Karpas-422 (cell line): ENCODE data around the gene TTC21B. TPM values are rescaled to one million over a fixed set of nuclear protein-coding genes. Genes with fewer than 3 reads are reported as not detected.

Experiments
- DNase-seq: peaks from one replicate; pipeline ENCODE4 v3.0.0-alpha.2; 2015
- H2AFZ ChIP-seq: fragments of 200-600 bp; sonication (generic); 2 replicates; pipeline ENCODE4 v1.6.1; 2014; ENCODE audit warnings: antibody characterized with exemption, low read length, mixed read lengths
- H3K27ac ChIP-seq: fragments of 200-600 bp; sonication (generic); 2 replicates; pipeline ENCODE4 v1.5.1; 2014; ENCODE audit warnings: mild to moderate bottlenecking, low read length, moderate library complexity
- H3K27me3 ChIP-seq: fragments of 200-600 bp; sonication (generic); 2 replicates; pipeline ENCODE4 v1.6.1; 2014; ENCODE audit warnings: low read length, mixed read lengths
- H3K36me3 ChIP-seq: fragments of 200-600 bp; sonication (generic); 2 replicates; pipeline ENCODE4 v1.6.1; 2014; ENCODE audit warnings: low read length, mixed read lengths; ENCODE audit not compliant: insufficient read depth
- H3K4me1 ChIP-seq: fragments of 200-600 bp; sonication (generic); 2 replicates; pipeline ENCODE4 v1.6.1; 2014; ENCODE audit warnings: mild to moderate bottlenecking, low read length, mixed read lengths
- H3K4me2 ChIP-seq: fragments of 200-600 bp; sonication (generic); 2 replicates; pipeline ENCODE4 v1.6.1; 2014; ENCODE audit warnings: low read length, low read depth, mild to moderate bottlenecking; ENCODE audit not compliant: poor library complexity, severe bottlenecking
- H3K4me3 ChIP-seq: fragments of 200-600 bp; sonication (generic); 2 replicates; pipeline ENCODE4 v1.5.1; 2014; ENCODE audit warnings: mild to moderate bottlenecking, antibody characterized with exemption, low read length, mixed read lengths
- H3K79me2 ChIP-seq: fragments of 200-600 bp; sonication (generic); 2 replicates; pipeline ENCODE4 v1.6.1; 2014; ENCODE audit warnings: mild to moderate bottlenecking, low read length, mixed read lengths
- H3K9ac ChIP-seq: fragments of 200-600 bp; sonication (generic); 2 replicates; pipeline ENCODE4 v1.6.0; 2014; ENCODE audit warnings: low read length
- H3K9me2 ChIP-seq: fragments of 200-600 bp; sonication (generic), shearing (Covaris generic); replicated peaks from 2 replicates; pipeline ENCODE4 v1.6.0; 2014; ENCODE audit warnings: mild to moderate bottlenecking, low read length, moderate library complexity; ENCODE audit not compliant: insufficient read depth
- H3K9me3 ChIP-seq: fragments of 300-700, 200-600 bp; sonication (generic); 2 replicates; pipeline ENCODE4 v1.6.1; 2014; ENCODE audit warnings: low read length, mixed read lengths
- H4K20me1 ChIP-seq: fragments of 200-600 bp; sonication (generic); 2 replicates; pipeline ENCODE4 v1.6.1; 2014; ENCODE audit warnings: mild to moderate bottlenecking, antibody characterized with exemption, low read length, low read depth; ENCODE audit not compliant: insufficient read depth
- total RNA-seq: library from RNA; depleted of rRNA; stranded (reverse); fragments of >200 nt; shearing (Covaris generic); gene quantifications from 2 replicates; pipeline ENCODE4 v1.2.3, GENCODE V29; 2014; ENCODE audit warnings: low replicate concordance

The TTC21B gene
- total RNA-seq, 1 experiment from 2014 or later = 47.8 TPM

GRCh38 chr2:165891943-165892342 lies 61.6 kb downstream of the TTC21B start:
- H3K27ac ChIP-seq = no peak overlapping the region
- peaks cover 16% of the 10 kb centered on the region for H3K4me1 ChIP-seq
- H4K20me1 ChIP-seq = no peaks in the 10 kb centered on the region
- no peaks in the 10 kb centered on the region for H3K9me2 ChIP-seq
- no peak overlapping the region for H2AFZ ChIP-seq
- no peak overlapping the region for H3K4me3 ChIP-seq
- H3K9me3 ChIP-seq = no peaks in the 10 kb centered on the region
- no peak overlapping the region for H3K9ac ChIP-seq
- H3K4me2 ChIP-seq = no peak overlapping the region
- H3K79me2 ChIP-seq = no peaks in the 10 kb centered on the region
- DNase-seq = no peak
- H3K36me3 ChIP-seq = peaks cover 36% of the 10 kb centered on the region; the same call in 1 of the 2 replicates
- no peaks in the 10 kb centered on the region for H3K27me3 ChIP-seq

DNA sequence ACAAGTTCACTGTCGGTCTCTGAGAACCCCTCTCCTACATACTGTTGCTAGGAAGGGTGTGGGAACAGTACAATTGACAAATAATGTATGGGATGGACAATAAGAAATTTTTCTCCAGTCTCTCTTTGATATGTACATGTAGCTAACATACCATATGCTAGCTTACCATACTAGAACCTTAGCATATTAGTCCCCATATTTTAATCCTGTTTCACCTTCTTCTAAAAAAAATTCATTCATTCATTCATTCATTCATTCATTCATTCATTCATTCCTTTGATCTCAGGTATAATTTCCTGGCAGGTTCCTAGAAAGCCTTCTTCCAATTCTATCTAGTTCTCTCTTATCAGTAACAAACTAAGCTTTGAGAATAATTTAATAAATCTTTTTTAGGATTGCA lies 62.2 kb downstream of the TTC21B start:
- no peak overlapping the region for H2AFZ ChIP-seq
- no peak overlapping the region for H3K4me2 ChIP-seq
- no peaks in the 10 kb centered on the region for H3K79me2 ChIP-seq
- H3K9me2 ChIP-seq = no peaks in the 10 kb centered on the region
- H3K27ac ChIP-seq = no peak overlapping the region
- no peaks in the 10 kb centered on the region for H4K20me1 ChIP-seq
- no peaks in the 10 kb centered on the region for H3K27me3 ChIP-seq
- H3K4me1 ChIP-seq = peaks cover 14% of the 10 kb centered on the region
- no peak overlapping the region for H3K4me3 ChIP-seq
- peaks cover 40% of the 10 kb centered on the region; the same call in 1 of the 2 replicates for H3K36me3 ChIP-seq
- DNase-seq = no peak
- no peak overlapping the region for H3K9ac ChIP-seq
- H3K9me3 ChIP-seq = no peaks in the 10 kb centered on the region

DNA sequence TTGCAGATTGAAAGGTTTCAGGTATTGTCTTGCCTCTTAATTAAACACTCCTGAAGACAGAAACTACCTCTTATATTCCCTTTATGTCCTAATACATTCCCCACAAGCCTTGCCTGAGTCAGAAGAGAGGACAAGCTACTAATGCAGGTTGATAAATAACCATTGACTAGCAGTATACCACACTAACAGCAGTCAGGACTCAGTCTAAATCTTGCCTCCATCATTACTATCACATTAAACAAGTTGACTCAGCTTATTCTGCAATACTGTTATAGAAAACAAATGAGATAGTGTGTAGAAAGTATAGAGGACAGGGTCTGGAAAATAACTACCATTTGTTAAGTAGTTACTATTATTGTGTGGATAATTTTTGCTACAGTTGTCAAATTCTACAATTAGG lies 63.8 kb downstream of the TTC21B start:
- H3K4me2 ChIP-seq = no peak overlapping the region
- H3K9me3 ChIP-seq = no peaks in the 10 kb centered on the region
- H2AFZ ChIP-seq = no peak overlapping the region
- H3K9me2 ChIP-seq = no peaks in the 10 kb centered on the region
- no peaks in the 10 kb centered on the region for H3K79me2 ChIP-seq
- no peak overlapping the region for H3K27ac ChIP-seq
- no peak overlapping the region for H3K4me3 ChIP-seq
- H3K9ac ChIP-seq = no peak overlapping the region
- no peak for DNase-seq
- H3K36me3 ChIP-seq = peaks cover 38% of the 10 kb centered on the region; the same call in 1 of the 2 replicates
- no peaks in the 10 kb centered on the region for H3K27me3 ChIP-seq
- peaks cover 9% of the 10 kb centered on the region for H3K4me1 ChIP-seq
- H4K20me1 ChIP-seq = no peaks in the 10 kb centered on the region

DNA sequence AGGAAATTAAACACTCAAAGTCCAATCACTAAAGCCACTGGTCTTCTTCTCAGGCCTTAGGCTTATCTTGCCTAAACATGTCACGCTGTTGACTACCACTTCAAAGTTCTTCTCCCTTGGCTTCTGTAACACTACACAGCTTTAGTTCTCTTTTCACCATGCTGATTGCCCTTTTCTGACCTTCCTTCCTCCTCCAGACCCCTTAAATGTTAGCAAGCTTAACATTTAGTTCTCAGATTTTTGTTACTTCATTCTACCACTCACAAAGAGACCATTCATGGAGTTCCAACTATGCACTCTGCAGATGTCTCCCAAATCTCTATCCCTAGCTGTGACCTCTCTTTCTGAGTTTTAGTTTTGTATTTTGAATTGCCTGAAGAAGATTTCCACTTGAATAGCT lies 64.4 kb downstream of the TTC21B start:
- Histone ChIP-seq H3K27ac (no peak overlapping the region), H3K79me2 (no peaks in the 10 kb centered on the region), H3K9me3 (no peaks in the 10 kb centered on the region), H4K20me1 (no peaks in the 10 kb centered on the region), H2AFZ (no peak overlapping the region), H3K9ac (no peak overlapping the region), H3K9me2 (no peaks in the 10 kb centered on the region), H3K36me3 (peaks cover 34% of the 10 kb centered on the region; the same call in 1 of the 2 replicates), H3K27me3 (no peaks in the 10 kb centered on the region), H3K4me2 (no peak overlapping the region), H3K4me3 (no peak overlapping the region), H3K4me1 (peaks cover 9% of the 10 kb centered on the region)
- DNase-seq = no peak

GRCh38 chr2:165888171-165888570 lies 65.4 kb downstream of the TTC21B start:
- Histone ChIP-seq H3K79me2 (no peaks in the 10 kb centered on the region), H3K9me2 (no peaks in the 10 kb centered on the region), H3K4me1 (peaks cover 9% of the 10 kb centered on the region), H3K36me3 (peaks cover 33% of the 10 kb centered on the region; the same call in 1 of the 2 replicates), H3K27ac (no peak overlapping the region), H2AFZ (no peak overlapping the region), H3K9ac (no peak overlapping the region), H3K4me2 (no peak overlapping the region), H3K4me3 (no peak overlapping the region), H3K27me3 (no peaks in the 10 kb centered on the region), H3K9me3 (no peaks in the 10 kb centered on the region), H4K20me1 (no peaks in the 10 kb centered on the region)
- no peak for DNase-seq

GRCh38 chr2:165886487-165887146 lies 67.0 kb downstream of the TTC21B start:
- Histone ChIP-seq H2AFZ (no peak overlapping the region), H3K4me3 (no peak overlapping the region), H3K9me3 (no peaks in the 10 kb centered on the region), H3K36me3 (peaks cover 33% of the 10 kb centered on the region; the same call in 1 of the 2 replicates), H3K9me2 (no peaks in the 10 kb centered on the region), H4K20me1 (no peaks in the 10 kb centered on the region), H3K9ac (no peak overlapping the region), H3K79me2 (no peaks in the 10 kb centered on the region), H3K27ac (no peak overlapping the region), H3K27me3 (no peaks in the 10 kb centered on the region), H3K4me2 (no peak overlapping the region), H3K4me1 (peaks cover 9% of the 10 kb centered on the region)
- DNase-seq = no peak

DNA sequence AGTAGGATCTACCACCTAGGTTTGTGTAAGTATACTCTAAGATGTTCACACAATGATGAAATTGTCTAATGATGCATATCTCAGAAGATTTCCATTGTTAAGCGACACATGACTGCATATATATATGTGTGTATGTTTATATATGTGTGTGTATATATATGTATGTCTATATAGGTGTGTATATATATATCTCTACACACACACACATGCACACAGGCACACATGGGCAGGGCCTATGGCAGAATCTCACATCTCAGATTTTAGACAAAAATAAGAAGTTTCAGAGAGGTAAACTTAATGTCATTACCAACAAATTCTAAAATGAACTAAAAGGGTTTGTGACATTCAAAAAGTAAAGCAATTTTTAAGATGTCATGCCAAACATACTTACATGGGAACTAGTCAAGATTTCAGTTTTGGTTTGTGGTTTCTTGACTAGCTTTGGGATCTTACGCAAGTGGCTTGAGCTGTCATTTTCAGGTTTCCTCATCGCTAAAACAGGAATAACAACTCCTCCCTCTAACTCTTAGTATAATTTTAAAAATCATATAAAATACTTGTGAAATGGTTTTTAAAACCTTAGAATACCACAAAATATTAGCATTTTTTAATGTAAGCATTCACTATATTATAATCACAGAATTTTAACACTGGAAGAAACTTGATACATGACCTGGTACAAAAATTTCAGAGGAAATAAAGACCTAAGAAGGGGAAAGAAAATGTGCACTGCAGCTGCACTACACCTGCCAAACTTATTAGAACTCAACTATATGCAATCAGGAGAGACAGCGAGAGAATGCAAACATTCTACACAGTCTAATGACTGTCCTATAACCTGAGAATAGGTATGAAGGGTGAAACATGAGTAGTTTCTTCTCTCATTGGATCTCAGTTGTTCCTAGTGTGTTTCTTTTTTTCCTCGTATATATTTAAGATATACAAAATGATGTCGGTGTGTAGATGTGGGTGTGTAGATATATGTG lies 75.7 kb downstream of the TTC21B start:
- H3K4me2 ChIP-seq = no peak overlapping the region
- no peaks in the 10 kb centered on the region for H3K9me2 ChIP-seq
- H3K4me1 ChIP-seq = peaks cover 9% of the 10 kb centered on the region
- no peaks in the 10 kb centered on the region for H4K20me1 ChIP-seq
- H3K9ac ChIP-seq = no peak overlapping the region
- peaks cover 10% of the 10 kb centered on the region; the same call in 1 of the 2 replicates for H3K36me3 ChIP-seq
- no peaks in the 10 kb centered on the region for H3K27me3 ChIP-seq
- no peak for DNase-seq
- H3K4me3 ChIP-seq = no peak overlapping the region
- H3K9me3 ChIP-seq = no peaks in the 10 kb centered on the region
- no peak overlapping the region for H2AFZ ChIP-seq
- no peak overlapping the region for H3K27ac ChIP-seq
- H3K79me2 ChIP-seq = no peaks in the 10 kb centered on the region

DNA sequence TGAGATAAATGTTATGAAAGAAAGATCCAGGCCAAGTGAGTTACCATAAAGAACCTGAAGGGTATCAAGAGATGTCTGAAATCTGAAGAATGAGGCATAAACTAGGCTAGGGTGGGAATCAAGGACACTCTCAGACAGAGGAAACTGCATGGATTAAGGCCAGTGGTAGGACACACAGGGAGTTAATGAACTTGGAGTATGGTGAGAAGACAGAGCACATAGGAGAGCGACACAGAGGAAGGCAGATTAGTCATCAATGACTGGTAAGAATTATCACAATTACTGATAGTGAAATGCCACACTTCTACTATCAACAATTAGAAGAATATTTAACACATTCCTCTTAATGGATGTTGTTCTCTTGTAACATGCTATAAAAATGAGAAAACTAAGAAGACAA lies 76.9 kb downstream of the TTC21B start:
- Histone ChIP-seq H3K9me2 (no peaks in the 10 kb centered on the region), H4K20me1 (no peaks in the 10 kb centered on the region), H3K9me3 (no peaks in the 10 kb centered on the region), H3K79me2 (no peaks in the 10 kb centered on the region), H3K36me3 (peaks cover 2% of the 10 kb centered on the region; the same call in 1 of the 2 replicates), H3K27ac (no peak overlapping the region), H2AFZ (no peak overlapping the region), H3K4me3 (no peak overlapping the region), H3K9ac (no peak overlapping the region), H3K27me3 (no peaks in the 10 kb centered on the region), H3K4me2 (no peak overlapping the region), H3K4me1 (peaks cover 9% of the 10 kb centered on the region)
- no peak for DNase-seq
